ENCODE results near the gene ITSN2.

ITSN2 gene

DNA sequence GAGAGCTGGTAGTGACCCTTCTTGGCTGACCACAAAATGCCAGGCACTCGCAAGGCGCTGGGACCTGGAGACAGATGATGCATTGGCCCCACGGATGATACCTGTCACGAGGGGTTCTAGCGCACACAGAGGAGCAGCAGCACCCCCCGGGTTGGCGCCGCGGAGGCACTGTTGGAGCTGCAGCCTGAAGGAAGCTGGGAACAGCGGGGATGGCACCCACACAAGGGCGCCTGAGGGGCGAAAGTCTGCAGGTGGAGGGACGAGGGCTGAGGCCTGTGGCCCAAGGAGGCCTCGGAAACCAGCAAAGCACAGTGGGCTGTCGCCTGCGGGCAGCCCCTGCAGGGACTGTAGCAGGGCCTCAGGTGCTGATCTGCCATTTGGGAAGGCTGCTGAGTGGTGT lies 151.8 kb downstream of the ITSN2 start:
- FAIRE-seq (no peak), DNase-seq (ENCODE audit: insufficient read length, low spot score) (no peak)
- TF ChIP-seq, protein P1, sequence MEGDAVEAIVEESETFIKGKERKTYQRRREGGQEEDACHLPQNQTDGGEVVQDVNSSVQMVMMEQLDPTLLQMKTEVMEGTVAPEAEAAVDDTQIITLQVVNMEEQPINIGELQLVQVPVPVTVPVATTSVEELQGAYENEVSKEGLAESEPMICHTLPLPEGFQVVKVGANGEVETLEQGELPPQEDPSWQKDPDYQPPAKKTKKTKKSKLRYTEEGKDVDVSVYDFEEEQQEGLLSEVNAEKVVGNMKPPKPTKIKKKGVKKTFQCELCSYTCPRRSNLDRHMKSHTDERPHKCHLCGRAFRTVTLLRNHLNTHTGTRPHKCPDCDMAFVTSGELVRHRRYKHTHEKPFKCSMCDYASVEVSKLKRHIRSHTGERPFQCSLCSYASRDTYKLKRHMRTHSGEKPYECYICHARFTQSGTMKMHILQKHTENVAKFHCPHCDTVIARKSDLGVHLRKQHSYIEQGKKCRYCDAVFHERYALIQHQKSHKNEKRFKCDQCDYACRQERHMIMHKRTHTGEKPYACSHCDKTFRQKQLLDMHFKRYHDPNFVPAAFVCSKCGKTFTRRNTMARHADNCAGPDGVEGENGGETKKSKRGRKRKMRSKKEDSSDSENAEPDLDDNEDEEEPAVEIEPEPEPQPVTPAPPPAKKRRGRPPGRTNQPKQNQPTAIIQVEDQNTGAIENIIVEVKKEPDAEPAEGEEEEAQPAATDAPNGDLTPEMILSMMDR (IDR thresholded peaks at IDR 0.05; ENCODE audit: insufficient read depth, missing control alignments): no peak

DNA sequence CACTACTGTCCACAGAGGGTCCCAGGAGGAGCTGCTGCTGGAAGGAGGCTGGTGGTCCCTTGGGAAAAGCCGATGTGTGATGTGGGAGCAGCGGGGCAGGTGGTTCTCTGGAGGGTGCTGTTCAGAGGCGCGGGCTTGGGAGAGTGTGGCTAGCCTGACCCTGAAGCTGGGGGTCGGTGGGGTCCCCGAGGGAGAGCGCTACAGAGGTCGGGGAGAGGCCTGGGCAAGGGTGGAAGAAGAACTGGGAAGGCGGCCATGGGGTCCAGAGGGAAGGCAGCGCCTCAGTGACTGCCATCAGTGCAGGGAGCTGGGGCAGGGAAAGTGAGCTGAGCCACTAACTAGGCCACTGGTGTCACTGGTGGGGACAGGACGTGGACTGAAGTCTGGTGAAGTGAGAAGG lies 153.0 kb downstream of the ITSN2 start:
- no peak for DNase-seq (ENCODE audit: insufficient read length, low spot score)
- TF ChIP-seq, protein P1 (IDR thresholded peaks at IDR 0.05; ENCODE audit: insufficient read depth, missing control alignments): no peak
- no peak for FAIRE-seq

DNA sequence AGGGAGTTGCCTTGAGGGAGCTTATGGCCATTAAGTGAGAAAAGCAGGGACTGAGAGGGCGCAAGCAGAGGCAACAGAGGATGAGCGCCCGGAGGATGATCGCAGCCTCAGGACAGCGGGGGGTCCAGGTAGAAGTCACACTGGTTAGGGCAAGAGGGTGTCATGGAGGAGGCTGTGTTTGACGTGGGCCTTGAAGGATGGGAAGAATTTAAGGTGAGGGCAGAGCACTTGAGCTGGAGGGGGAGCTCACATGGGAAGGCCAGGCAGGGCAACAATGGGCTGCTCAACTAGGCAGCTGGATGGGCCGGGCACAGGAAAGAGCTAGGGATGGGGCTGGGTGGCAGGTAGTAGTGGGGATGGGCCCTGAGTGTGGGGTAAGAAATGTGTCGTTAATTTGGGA lies 153.6 kb downstream of the ITSN2 start:
- FAIRE-seq (no peak), DNase-seq (ENCODE audit: insufficient read length, low spot score) (no peak)
- TF ChIP-seq, protein P1 (IDR thresholded peaks at IDR 0.05; ENCODE audit: insufficient read depth, missing control alignments): no peak

DNA sequence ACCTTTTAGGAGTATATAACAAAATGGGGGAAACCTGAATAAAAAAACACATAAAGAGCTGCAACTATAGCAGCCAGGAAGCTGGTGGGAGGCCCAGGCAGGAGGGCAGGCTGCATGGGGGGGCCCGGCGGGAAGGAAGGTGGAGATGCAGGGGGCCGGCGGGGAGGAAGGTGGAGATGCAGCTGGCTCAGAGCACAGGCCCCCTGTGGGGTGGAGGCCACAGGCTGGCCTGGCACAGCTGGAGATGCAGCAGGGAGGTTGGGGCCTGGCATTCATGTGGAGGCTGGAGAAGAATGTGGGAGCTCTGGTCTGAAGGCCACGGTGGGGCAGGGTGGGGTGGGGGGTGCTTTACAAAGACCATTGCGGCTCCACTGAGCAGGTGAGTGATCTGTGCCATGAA lies 154.1 kb downstream of the ITSN2 start:
- FAIRE-seq (no peak), DNase-seq (ENCODE audit: insufficient read length, low spot score) (no peak)
- TF ChIP-seq, protein P1 (IDR thresholded peaks at IDR 0.05; ENCODE audit: insufficient read depth, missing control alignments): no peak

DNA sequence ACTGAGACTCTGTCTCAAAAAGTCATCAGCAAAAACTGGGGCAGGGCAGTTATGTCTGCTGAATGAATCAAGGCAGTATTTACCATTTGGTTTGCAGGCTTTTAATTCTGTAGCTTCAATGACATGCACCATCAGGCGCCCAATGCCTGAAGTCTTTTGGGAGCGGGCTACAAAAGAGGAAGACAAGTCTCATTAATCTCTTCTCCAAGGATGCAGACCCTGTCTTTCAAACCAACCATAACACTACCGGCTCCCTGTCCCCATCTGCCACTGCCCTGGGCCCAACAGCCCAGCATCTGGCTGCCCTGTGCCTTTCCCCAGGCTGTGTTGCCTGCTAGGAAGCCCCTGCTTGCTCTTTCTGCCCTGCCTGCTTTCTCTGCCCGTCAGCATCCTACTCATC lies 155.2 kb downstream of the ITSN2 start:
- TF ChIP-seq, protein P1 (IDR thresholded peaks at IDR 0.05; ENCODE audit: insufficient read depth, missing control alignments): no peak
- FAIRE-seq (no peak), DNase-seq (ENCODE audit: insufficient read length, low spot score) (no peak)

- TF ChIP-seq, protein P1 (IDR thresholded peaks at IDR 0.05; ENCODE audit: insufficient read depth, missing control alignments): no peak
- FAIRE-seq (no peak), DNase-seq (ENCODE audit: insufficient read length, low spot score) (no peak)
Measured at GRCh38 chr2:24204505-24204904, 155.8 kb downstream of the ITSN2 start.

GRCh38 chr2:24203787-24204150 lies 156.6 kb downstream of the ITSN2 start:
- FAIRE-seq (no peak), DNase-seq (ENCODE audit: insufficient read length, low spot score) (no peak)
- TF ChIP-seq, protein P1 (IDR thresholded peaks at IDR 0.05; ENCODE audit: insufficient read depth, missing control alignments): no peak

All from D721Med (cell line).